ENCODE measurements around the gene PLPP3. TPM values are rescaled to one million over a fixed set of nuclear protein-coding genes. Genes with fewer than 3 reads are reported as not detected.

The PLPP3 gene
- total RNA-seq, 2 experiments from 2014 or later = not detected

DNA sequence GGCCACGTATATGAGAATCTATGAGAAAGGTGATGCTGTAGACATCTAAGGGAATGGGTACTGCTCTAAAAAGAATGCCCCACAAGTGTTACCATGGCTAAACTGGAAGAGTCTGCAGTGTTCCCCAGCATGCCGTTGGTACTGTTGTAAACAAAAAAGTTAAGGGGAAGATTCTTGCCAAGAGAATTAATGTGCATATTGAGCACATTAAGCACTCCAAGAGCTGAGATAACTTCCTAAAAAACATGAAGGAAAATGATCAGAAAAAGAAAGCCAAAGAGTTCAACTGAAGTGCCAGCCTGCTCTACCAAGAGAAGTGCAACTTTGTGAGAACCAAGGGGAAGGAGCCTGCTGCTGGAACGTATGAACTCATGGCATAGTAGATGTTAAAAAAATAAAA lies 40.8 kb downstream of the PLPP3 start:
- H3K4me1 Mint-ChIP-seq (ENCODE audit: low read depth) = no peaks in the 10 kb centered on the region
- DNase-seq = no peak
- intact Hi-C loops (cut with micrococcal nuclease) = no loop called here
- peaks cover 1% of the 10 kb centered on the region for H3K27me3 Mint-ChIP-seq
- POLR2A ChIA-PET = no interaction called here
- ATAC-seq = no peak
- no peak overlapping the region for H3K27ac Mint-ChIP-seq
- no peaks in the 10 kb centered on the region for H3K36me3 Mint-ChIP-seq (ENCODE audit: low read depth)
- H3K9me3 Mint-ChIP-seq = no peaks in the 10 kb centered on the region
- CTCF ChIA-PET = no interaction called here
- H3K4me3 Mint-ChIP-seq = no peak overlapping the region
- TF ChIP-seq, protein P1, sequence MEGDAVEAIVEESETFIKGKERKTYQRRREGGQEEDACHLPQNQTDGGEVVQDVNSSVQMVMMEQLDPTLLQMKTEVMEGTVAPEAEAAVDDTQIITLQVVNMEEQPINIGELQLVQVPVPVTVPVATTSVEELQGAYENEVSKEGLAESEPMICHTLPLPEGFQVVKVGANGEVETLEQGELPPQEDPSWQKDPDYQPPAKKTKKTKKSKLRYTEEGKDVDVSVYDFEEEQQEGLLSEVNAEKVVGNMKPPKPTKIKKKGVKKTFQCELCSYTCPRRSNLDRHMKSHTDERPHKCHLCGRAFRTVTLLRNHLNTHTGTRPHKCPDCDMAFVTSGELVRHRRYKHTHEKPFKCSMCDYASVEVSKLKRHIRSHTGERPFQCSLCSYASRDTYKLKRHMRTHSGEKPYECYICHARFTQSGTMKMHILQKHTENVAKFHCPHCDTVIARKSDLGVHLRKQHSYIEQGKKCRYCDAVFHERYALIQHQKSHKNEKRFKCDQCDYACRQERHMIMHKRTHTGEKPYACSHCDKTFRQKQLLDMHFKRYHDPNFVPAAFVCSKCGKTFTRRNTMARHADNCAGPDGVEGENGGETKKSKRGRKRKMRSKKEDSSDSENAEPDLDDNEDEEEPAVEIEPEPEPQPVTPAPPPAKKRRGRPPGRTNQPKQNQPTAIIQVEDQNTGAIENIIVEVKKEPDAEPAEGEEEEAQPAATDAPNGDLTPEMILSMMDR (IDR thresholded peaks at IDR 0.05) = no peak

DNA sequence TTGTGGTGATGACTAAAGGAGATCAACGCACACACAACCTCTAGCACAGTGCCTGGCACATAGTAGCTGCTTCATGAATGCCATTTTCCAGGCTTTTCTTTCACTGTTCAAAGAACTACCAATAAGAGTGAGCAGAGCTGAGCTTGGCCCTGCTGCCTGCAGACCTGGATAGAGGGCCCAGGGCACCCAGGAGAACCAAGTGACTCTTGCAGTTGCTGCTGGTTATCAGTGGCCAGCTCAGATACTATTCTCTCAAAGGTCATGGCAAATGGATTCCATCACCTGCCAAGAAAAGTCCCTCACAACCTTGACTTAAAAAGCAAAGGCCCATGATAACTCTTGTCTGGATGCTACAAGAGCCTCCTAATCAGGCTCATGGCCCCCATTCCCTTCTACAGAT lies 41.7 kb downstream of the PLPP3 start:
- Mint-ChIP-seq H3K36me3 (ENCODE audit: low read depth) (no peaks in the 10 kb centered on the region), H3K4me3 (no peak overlapping the region), H3K4me1 (ENCODE audit: low read depth) (no peaks in the 10 kb centered on the region), H3K9me3 (no peaks in the 10 kb centered on the region), H3K27me3 (peaks cover 1% of the 10 kb centered on the region), H3K27ac (no peak overlapping the region)
- intact Hi-C loops (cut with micrococcal nuclease) = no loop called here
- TF ChIP-seq, protein P1 (IDR thresholded peaks at IDR 0.05) = no peak
- POLR2A ChIA-PET = no interaction called here
- CTCF ChIA-PET = no interaction called here
- no peak for DNase-seq
- no peak for ATAC-seq

GRCh38 chr1:56535939-56536338 lies 43.4 kb downstream of the PLPP3 start:
- CTCF ChIA-PET = no interaction called here
- H3K4me3 Mint-ChIP-seq = no peak overlapping the region

DNA sequence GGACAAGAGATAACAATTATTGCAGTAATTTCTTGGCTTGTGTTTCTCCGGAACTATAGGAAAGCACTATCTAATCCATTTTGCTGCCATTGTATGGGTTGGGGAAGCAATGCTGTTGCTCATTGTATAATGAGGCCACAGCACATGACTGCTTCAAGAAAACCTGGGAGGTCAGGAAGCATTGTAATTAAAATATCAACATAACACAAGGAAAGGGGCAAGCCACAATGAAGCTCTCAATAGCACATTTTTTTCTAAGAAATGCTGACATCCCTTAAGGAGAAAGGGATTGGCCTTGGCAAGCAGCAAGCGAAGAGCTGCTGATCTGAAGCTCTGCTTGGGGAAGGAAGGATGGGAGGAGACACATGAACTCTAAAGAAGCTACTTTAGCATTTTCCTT lies 44.0 kb downstream of the PLPP3 start:
- H3K27ac Mint-ChIP-seq = no peak overlapping the region
- H3K4me1 Mint-ChIP-seq (ENCODE audit: low read depth) = no peaks in the 10 kb centered on the region
- ATAC-seq (no peak), DNase-seq (no peak)
- ChIA-PET CTCF (no interaction called here), POLR2A (interaction anchor here (0.6 kb wide), 1 partner anchor 1137 kb away, joined by 3 read pairs; no protein-coding TSS in a partner anchor)
- no peaks in the 10 kb centered on the region for H3K9me3 Mint-ChIP-seq
- no peak overlapping the region for H3K4me3 Mint-ChIP-seq
- TF ChIP-seq, protein P1 (IDR thresholded peaks at IDR 0.05) = no peak
- no peaks in the 10 kb centered on the region for H3K36me3 Mint-ChIP-seq (ENCODE audit: low read depth)
- peaks cover 1% of the 10 kb centered on the region for H3K27me3 Mint-ChIP-seq
- intact Hi-C loops (cut with micrococcal nuclease) = no loop called here

More at GRCh38 chr1:56535939-56536338, 43.4 kb downstream of the PLPP3 start:
- intact Hi-C loops (cut with micrococcal nuclease) = no loop called here
- no peak for DNase-seq
- TF ChIP-seq, protein P1 (IDR thresholded peaks at IDR 0.05) = no peak
- ATAC-seq = no peak
- Mint-ChIP-seq H3K4me1 (ENCODE audit: low read depth) (no peaks in the 10 kb centered on the region), H3K36me3 (ENCODE audit: low read depth) (no peaks in the 10 kb centered on the region), H3K27me3 (peaks cover 1% of the 10 kb centered on the region), H3K9me3 (no peaks in the 10 kb centered on the region), H3K27ac (no peak overlapping the region)
- POLR2A ChIA-PET = interaction anchor here (0.6 kb wide), 1 partner anchor 1136 kb away, joined by 3 read pairs; no protein-coding TSS in a partner anchor

- ChIA-PET CTCF (no interaction called here), POLR2A (no interaction called here)
- Mint-ChIP-seq H3K4me3 (no peak overlapping the region), H3K27me3 (peaks cover 1% of the 10 kb centered on the region), H3K27ac (no peak overlapping the region), H3K4me1 (ENCODE audit: low read depth) (no peaks in the 10 kb centered on the region), H3K9me3 (no peaks in the 10 kb centered on the region), H3K36me3 (ENCODE audit: low read depth) (no peaks in the 10 kb centered on the region)
- ATAC-seq (no peak), DNase-seq (no peak)
- TF ChIP-seq, protein P1 (IDR thresholded peaks at IDR 0.05) = no peak
- intact Hi-C loops (cut with micrococcal nuclease) = no loop called here
These were observed 45.2 kb downstream of the PLPP3 start for GRCh38 chr1:56534130-56534651.
